NT2/D1 (cell line): ENCODE data around the gene METRN.

Source experiments
- SUZ12 ChIP-seq: IDR thresholded peaks from 2 replicates; pipeline ENCODE4 v1.6.1; 2011; ENCODE audit not compliant: insufficient read length, insufficient read depth; ENCODE audit errors: extremely low read depth
- YY1 ChIP-seq: IDR thresholded peaks from 2 replicates; pipeline ENCODE4 v1.6.1; 2011; ENCODE audit not compliant: insufficient read length, insufficient read depth
- ZNF274 ChIP-seq: IDR thresholded peaks from 2 replicates; pipeline ENCODE4 v1.6.1; 2011; ENCODE audit warnings: mild to moderate bottlenecking, low read depth, low read length

- TF ChIP-seq ZNF274 (no peak), SUZ12 (no peak), YY1 (no peak)
Observed at GRCh38 chr16:763369-764183, 48.7 kb downstream of the METRN start.
